Keratinocyte (primary cell): ENCODE results near the gene SHC3.

Experiments used
- EZH2 ChIP-seq: IDR thresholded peaks from one replicate; pipeline ENCODE4 v1.6.1; 2012; ENCODE audit warnings: inconsistent platforms, mild to moderate bottlenecking, low read length, moderate library complexity
- TF ChIP-seq, protein P1 (sequence below), 3 experiments: IDR thresholded peaks in 1 of 3; conservative IDR thresholded peaks in 1 of 3; optimal IDR thresholded peaks in 1 of 3; 2 replicates in 2 of 3; 3 replicates in 1 of 3; pipeline versions ENCODE3 to v1.5.1; 2011; ENCODE audit warnings: low read length in 3 of 3, mild to moderate bottlenecking in 3 of 3, moderate library complexity in 2 of 3, control low read depth in 1 of 3, inconsistent platforms in 1 of 3; ENCODE audit not compliant: insufficient read depth in 2 of 3; ENCODE audit errors: extremely low read depth in 1 of 3

DNA sequence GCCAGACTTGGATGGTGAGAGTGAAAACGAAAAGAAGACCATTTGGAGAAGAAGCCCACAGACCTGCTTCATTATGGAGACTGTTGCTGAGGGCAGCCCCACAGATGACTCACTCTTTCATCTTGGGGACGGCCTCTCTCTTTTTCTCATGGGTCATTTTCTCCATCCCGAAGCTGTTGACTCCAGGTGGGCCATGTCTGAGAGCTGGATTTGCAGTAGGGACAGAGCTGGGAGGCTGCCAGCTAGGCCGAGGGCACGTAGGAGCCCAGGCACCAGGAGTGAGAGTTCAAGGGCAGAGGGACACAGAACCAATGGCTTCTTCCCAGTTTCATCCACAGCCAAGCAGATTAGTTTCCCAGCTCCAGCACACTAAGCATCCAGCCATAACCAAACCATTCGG is 95.0 kb downstream of the SHC3 start:
- TF ChIP-seq EZH2 = no peak
- TF ChIP-seq, protein P1, sequence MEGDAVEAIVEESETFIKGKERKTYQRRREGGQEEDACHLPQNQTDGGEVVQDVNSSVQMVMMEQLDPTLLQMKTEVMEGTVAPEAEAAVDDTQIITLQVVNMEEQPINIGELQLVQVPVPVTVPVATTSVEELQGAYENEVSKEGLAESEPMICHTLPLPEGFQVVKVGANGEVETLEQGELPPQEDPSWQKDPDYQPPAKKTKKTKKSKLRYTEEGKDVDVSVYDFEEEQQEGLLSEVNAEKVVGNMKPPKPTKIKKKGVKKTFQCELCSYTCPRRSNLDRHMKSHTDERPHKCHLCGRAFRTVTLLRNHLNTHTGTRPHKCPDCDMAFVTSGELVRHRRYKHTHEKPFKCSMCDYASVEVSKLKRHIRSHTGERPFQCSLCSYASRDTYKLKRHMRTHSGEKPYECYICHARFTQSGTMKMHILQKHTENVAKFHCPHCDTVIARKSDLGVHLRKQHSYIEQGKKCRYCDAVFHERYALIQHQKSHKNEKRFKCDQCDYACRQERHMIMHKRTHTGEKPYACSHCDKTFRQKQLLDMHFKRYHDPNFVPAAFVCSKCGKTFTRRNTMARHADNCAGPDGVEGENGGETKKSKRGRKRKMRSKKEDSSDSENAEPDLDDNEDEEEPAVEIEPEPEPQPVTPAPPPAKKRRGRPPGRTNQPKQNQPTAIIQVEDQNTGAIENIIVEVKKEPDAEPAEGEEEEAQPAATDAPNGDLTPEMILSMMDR (optimal IDR thresholded peaks at IDR 0.05 in 1 of 3, IDR thresholded peaks at IDR 0.05 in 1 of 3, conservative IDR thresholded peaks at IDR 0.05 in 1 of 3; ENCODE audit: extremely low read depth in 1 of 3, insufficient read depth in 2 of 3, low read length in 3 of 3) = no peak
